ENCODE results near the gene PHLPP2. TPM values are rescaled to one million over a fixed set of nuclear protein-coding genes. Genes with fewer than 3 reads are reported as not detected.

PHLPP2 gene
- total RNA-seq, 6 experiments from 2014 or later, result 2.3 to 9.8 (median 5.6) TPM

GRCh38 chr16:71762186-71762585 lies 37.7 kb upstream of the PHLPP2 start:
- no peak for TF ChIP-seq POLR2A (IDR thresholded peaks at IDR 0.05)
- TF ChIP-seq CTCF (IDR thresholded peaks at IDR 0.05), result no peak
- Histone ChIP-seq H3K4me1 (no peaks in the 10 kb centered on the region), H3K9me3 (no peaks in the 10 kb centered on the region), H3K36me3 (peaks cover 0 to 69% (median 33%) of the 10 kb centered on the region in 4 donors), H3K27me3 (no peaks in the 10 kb centered on the region), H3K4me3 (no peak overlapping the region), H3K27ac (no peak overlapping the region)
- WGBS (ENCODE audit: insufficient coverage, low coverage, low lambda C conversion rate, missing lambda C conversion rate), result 71% methylated on average over 2 of the region's 2 CpGs
- intact Hi-C loops (cut with DNase I), result no loop called here
- no peak for ATAC-seq
- no peak for DNase-seq

- Histone ChIP-seq H3K36me3 (peaks cover 0 to 78% (median 37%) of the 10 kb centered on the region in 4 donors), H3K27me3 (no peaks in the 10 kb centered on the region), H3K27ac (no peak overlapping the region), H3K4me3 (no peak overlapping the region), H3K4me1 (no peaks in the 10 kb centered on the region), H3K9me3 (no peaks in the 10 kb centered on the region)
- DNase-seq (no peak), ATAC-seq (no peak)
- 97% methylated on average over 2 of the region's 2 CpGs for WGBS (ENCODE audit: insufficient coverage, low coverage, low lambda C conversion rate, missing lambda C conversion rate)
- TF ChIP-seq CTCF (IDR thresholded peaks at IDR 0.05) (no peak), POLR2A (IDR thresholded peaks at IDR 0.05) (no peak)
- intact Hi-C loops (cut with DNase I), result no loop called here
Measured at GRCh38 chr16:71761097-71761496, 36.6 kb upstream of the PHLPP2 start.

GRCh38 chr16:71758293-71758760 lies 33.8 kb upstream of the PHLPP2 start:
- TF ChIP-seq CTCF (IDR thresholded peaks at IDR 0.05) (no peak), POLR2A (IDR thresholded peaks at IDR 0.05) (no peak)
- Histone ChIP-seq H3K4me3 (no peak overlapping the region), H3K4me1 (no peaks in the 10 kb centered on the region), H3K27me3 (no peaks in the 10 kb centered on the region), H3K36me3 (peaks cover 0 to 91% (median 49%) of the 10 kb centered on the region in 4 donors), H3K27ac (no peak overlapping the region), H3K9me3 (no peaks in the 10 kb centered on the region)
- DNase-seq (no peak), ATAC-seq (peak in 1 of 4 donors; percentile 63)
- intact Hi-C loops (cut with DNase I), result no loop called here
- 44% methylated on average over 4 of the region's 5 CpGs for WGBS (ENCODE audit: insufficient coverage, low coverage, low lambda C conversion rate, missing lambda C conversion rate)

- peaks cover 0 to 80% (median 37%) of the 10 kb centered on the region in 4 donors for H3K36me3 ChIP-seq
Measured at GRCh38 chr16:71754652-71755051, 30.2 kb upstream of the PHLPP2 start.

More at GRCh38 chr16:71754652-71755051, 30.2 kb upstream of the PHLPP2 start:
- intact Hi-C loops (cut with DNase I), result no loop called here
- Histone ChIP-seq H3K27ac (no peak overlapping the region), H3K9me3 (no peaks in the 10 kb centered on the region), H3K4me3 (no peak overlapping the region), H3K27me3 (no peaks in the 10 kb centered on the region), H3K4me1 (no peaks in the 10 kb centered on the region)
- no peak for DNase-seq
- ATAC-seq, result no peak
- TF ChIP-seq CTCF (IDR thresholded peaks at IDR 0.05) (no peak), POLR2A (IDR thresholded peaks at IDR 0.05) (no peak)
- WGBS (ENCODE audit: insufficient coverage, low coverage, low lambda C conversion rate, missing lambda C conversion rate), result 78% methylated on average over 2 of the region's 2 CpGs
